Measurements from ENCODE around the gene SLC22A5.

Gene SLC22A5

GRCh38 chr5:132423438-132423898, 54.0 kb downstream of the SLC22A5 start:
- TF ChIP-seq TAF1 (IDR thresholded peaks at IDR 0.05; ENCODE audit: borderline replicate concordance, insufficient read depth, low read length) (no peak), FOXP2 (optimal IDR thresholded peaks at IDR 0.05; ENCODE audit: borderline replicate concordance, extremely low read depth, extremely low read length, insufficient read depth) (no peak)

DNA sequence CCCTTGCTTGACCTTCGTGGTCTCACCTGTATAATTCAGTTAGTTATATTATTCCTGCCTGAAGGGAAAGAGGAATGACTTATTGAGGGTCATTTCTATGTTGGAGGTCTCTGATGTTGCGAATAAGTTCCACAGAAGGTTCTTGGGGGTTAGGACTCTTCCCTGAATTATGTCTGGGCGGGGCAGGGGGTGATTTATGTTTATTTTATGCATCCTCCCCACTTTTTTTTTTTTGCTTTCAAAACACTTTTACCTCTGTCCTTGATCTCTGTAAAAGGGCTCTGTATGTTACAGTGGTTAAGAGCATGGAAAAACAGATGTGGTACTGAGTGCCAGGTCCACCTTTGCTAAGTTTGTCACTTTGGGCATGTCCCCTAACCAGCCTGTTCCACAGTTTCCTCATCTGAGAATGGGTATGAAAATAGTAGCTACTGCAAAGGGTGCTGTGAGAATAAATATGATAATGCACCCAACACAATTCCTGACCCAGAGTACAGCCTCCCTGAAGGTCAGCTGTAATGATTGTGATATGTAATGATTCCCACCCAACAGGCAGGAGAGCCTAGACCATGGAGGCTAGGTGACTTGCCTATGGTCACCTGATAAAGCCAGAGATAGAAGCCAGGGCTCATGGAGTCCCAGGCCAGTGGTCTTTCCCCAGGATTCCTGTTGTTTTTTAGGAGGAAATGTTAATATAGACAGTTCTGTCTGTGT, 54.8 kb downstream of the SLC22A5 start:
- TF ChIP-seq FOXP2 (optimal IDR thresholded peaks at IDR 0.05; ENCODE audit: borderline replicate concordance, extremely low read depth, extremely low read length, insufficient read depth): no peak
- no peak for TF ChIP-seq TAF1 (IDR thresholded peaks at IDR 0.05; ENCODE audit: borderline replicate concordance, insufficient read depth, low read length)

DNA sequence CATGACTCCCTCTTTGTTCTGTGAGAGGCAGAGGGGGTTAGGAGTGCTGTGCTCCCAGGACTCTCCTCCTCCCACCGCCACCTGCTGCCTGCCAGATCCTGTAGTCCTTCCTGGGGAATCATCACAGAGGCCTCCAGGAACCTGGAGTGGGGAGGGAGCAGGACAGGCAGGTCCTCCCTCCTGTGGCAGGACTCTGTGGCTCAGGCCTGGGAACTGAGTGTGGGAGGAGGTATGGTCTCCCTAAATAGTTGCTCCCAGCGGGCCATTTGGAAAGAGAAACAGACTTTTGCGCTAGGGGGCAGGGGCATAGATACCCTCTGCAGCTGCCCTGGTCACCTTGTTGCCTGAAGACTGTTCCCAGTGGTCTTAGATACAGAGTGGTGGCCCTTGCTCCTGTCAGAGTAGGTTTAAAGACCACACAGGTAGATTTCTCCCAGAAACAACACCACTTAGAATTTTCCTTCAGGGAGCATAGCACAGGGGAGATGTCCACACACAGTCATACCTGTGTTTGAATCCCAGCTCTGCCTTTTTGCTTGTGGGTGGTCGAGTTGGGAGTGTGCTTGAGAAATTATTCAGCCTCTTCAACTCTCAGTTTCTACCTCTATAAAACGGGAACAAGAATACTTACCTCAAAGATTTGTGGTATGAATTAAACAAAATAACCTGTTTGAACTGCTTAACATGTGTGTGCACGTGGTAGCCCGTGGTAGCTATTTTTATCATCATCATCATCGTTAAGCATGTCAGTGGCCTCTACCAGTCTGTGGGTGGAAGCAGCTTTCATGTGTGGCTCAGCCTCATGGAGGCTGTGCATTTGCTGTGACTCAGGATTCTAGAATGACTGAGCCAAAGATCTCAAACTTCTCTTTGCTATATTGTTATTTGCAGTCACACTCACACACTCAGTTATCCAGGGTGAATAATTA, 55.8 kb downstream of the SLC22A5 start:
- TF ChIP-seq REST (IDR thresholded peaks at IDR 0.05; ENCODE audit: insufficient read depth in 1 of 2, low read depth in 2 of 2, low read length in 2 of 2): no peak
- no peak for TF ChIP-seq FOXP2 (optimal IDR thresholded peaks at IDR 0.05; ENCODE audit: borderline replicate concordance, extremely low read depth, extremely low read length, insufficient read depth)
- TF ChIP-seq POLR2AphosphoS5 (IDR thresholded peaks at IDR 0.05; ENCODE audit: low read depth, low read length): no peak
- TF ChIP-seq TAF1 (IDR thresholded peaks at IDR 0.05; ENCODE audit: borderline replicate concordance, insufficient read depth, low read length): no peak
- TF ChIP-seq SIN3A (IDR thresholded peaks at IDR 0.05; ENCODE audit: borderline replicate concordance, insufficient read depth, low read length): no peak

GRCh38 chr5:132425975-132426524, 56.5 kb downstream of the SLC22A5 start:
- TF ChIP-seq REST (IDR thresholded peaks at IDR 0.05; ENCODE audit: insufficient read depth in 1 of 2, low read depth in 2 of 2, low read length in 2 of 2): no peak
- TF ChIP-seq FOXP2 (optimal IDR thresholded peaks at IDR 0.05; ENCODE audit: borderline replicate concordance, extremely low read depth, extremely low read length, insufficient read depth): no peak
- TF ChIP-seq POLR2AphosphoS5 (IDR thresholded peaks at IDR 0.05; ENCODE audit: low read depth, low read length): no peak
- no peak for TF ChIP-seq SIN3A (IDR thresholded peaks at IDR 0.05; ENCODE audit: borderline replicate concordance, insufficient read depth, low read length)
- no peak for TF ChIP-seq TAF1 (IDR thresholded peaks at IDR 0.05; ENCODE audit: borderline replicate concordance, insufficient read depth, low read length)

- TF ChIP-seq FOXP2 (optimal IDR thresholded peaks at IDR 0.05; ENCODE audit: borderline replicate concordance, extremely low read depth, extremely low read length, insufficient read depth) (no peak), POLR2AphosphoS5 (IDR thresholded peaks at IDR 0.05; ENCODE audit: low read depth, low read length) (no peak)
These were observed 57.1 kb downstream of the SLC22A5 start for GRCh38 chr5:132426525-132427138.

DNA sequence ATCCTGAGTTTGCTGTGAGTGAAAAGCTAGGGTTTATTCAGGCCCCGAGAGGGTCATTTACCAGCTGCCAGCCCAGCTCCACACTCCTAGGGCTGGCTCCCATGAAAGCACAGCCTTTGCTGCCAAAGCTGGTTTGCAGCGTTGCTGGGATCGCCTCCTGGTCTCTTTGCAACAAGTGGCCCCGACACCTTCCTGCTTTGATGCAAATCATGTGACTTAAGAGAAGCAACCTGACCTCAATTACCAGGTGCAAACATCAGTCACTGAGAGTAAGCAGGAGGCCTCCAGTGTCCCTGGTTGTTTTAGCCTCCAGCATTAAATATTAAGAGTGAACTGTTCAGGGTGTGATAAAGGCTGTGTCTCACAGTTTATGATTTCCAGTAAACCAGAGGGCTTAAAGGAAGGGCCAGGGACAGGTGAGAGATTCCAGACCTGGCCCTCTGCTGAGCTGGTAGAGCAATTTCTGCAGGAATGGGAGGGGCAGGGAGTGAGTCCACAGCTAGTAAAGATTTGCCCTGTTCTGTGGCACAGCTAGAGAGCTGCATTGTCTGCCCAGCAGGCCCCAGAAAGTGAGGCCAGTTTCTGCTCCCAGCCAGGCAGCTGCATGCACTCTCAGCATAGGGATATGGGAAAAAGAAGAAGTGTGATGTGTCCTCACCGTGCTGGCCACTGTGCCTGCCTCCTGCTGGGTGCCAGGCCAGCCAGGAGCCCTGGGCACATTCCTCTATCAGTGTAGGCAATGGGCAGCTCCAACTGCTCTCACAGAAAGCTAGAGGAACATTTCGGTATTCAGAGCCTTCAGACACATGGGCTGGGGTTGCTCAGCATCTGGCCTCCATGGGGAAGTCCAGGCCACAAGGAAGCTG, 58.0 kb downstream of the SLC22A5 start:
- TF ChIP-seq FOXP2 (optimal IDR thresholded peaks at IDR 0.05; ENCODE audit: borderline replicate concordance, extremely low read depth, extremely low read length, insufficient read depth) (no peak), POLR2AphosphoS5 (IDR thresholded peaks at IDR 0.05; ENCODE audit: low read depth, low read length) (no peak), SIN3A (IDR thresholded peaks at IDR 0.05; ENCODE audit: borderline replicate concordance, insufficient read depth, low read length) (no peak), TAF1 (IDR thresholded peaks at IDR 0.05; ENCODE audit: borderline replicate concordance, insufficient read depth, low read length) (no peak), REST (IDR thresholded peaks at IDR 0.05; ENCODE audit: insufficient read depth in 1 of 2, low read depth in 2 of 2, low read length in 2 of 2) (no peak)
